NCI-H2227 (cell line): ENCODE measurements around the gene CFAP46.
"Not testable (repeated sequence)": the region's sequence is repeated elsewhere in the genome, so short reads cannot be mapped to it uniquely, and the experiment has no call there.

Experiments
- DNase-seq: peaks from one replicate; lab custom pipeline; 2025; ENCODE audit not compliant: unreplicated experiment; lab: John Stamatoyannopoulos, UW

CFAP46 gene

DNA sequence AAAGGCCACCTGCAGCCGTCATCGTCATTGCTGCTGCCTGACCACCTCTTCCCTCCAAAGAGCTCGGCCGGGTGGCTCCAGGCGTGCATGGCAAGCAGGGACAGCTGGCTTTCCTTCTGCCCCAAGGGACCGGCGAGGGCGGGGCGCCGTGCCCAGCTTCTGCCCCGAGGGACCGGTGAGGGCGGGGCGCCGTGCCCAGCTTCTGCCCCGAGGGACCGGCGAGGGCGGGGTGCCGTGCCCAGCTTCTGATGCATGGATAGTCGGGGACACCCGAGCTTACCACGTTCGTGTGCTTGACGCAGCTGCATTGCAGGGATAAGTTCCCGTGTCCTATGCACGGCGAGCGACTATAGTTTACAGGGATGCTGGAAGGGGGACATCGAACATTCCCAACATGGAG is 27.0 kb downstream of the CFAP46 start:
- no peak for DNase-seq

DNA sequence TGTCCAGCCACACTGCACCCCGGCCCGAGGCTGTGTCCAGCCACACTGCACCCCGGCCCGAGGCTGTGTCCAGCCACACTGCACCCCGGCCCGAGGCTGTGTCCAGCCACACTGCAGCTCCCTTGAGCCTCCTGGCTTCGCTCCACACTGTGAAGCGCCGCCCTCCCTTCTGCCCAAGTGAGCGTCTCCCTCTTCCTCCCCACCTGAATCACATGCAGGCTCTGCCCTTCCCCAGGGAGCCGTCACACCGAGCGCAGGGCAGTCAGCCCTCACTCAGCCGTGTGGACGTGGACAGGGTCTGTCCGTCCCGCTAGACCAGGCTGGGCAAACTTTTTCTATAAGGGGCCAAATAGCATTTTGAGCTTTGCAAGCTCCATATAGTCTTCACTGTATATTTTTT is 27.6 kb downstream of the CFAP46 start:
- no peak for DNase-seq

DNA sequence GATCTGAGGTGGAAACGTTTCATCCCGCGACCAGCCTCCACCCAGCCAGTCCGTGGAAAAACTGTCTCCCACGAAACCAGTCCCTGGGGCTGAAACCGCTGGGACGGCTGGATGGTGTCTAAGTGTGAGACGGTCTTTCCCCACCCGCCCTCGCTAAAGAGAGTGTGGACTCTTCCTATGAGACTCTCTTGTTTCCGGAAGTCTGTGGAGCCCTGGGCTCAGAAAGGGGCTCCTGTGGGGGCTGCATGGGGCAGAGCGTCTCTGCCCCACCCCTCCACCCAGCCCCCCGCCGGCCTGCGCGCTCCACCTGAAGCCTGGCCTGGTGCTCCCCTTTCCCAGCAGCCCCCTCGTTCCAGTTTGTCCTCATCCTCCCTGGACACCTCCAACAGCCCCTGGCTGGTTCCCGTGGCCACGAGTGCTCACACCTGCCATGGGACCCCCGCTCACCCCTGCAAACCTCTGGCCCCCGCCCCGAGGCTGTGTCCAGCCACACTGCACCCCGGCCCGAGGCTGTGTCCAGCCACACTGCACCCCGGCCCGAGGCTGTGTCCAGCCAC is 28.7 kb downstream of the CFAP46 start:
- DNase-seq, result no peak

DNA sequence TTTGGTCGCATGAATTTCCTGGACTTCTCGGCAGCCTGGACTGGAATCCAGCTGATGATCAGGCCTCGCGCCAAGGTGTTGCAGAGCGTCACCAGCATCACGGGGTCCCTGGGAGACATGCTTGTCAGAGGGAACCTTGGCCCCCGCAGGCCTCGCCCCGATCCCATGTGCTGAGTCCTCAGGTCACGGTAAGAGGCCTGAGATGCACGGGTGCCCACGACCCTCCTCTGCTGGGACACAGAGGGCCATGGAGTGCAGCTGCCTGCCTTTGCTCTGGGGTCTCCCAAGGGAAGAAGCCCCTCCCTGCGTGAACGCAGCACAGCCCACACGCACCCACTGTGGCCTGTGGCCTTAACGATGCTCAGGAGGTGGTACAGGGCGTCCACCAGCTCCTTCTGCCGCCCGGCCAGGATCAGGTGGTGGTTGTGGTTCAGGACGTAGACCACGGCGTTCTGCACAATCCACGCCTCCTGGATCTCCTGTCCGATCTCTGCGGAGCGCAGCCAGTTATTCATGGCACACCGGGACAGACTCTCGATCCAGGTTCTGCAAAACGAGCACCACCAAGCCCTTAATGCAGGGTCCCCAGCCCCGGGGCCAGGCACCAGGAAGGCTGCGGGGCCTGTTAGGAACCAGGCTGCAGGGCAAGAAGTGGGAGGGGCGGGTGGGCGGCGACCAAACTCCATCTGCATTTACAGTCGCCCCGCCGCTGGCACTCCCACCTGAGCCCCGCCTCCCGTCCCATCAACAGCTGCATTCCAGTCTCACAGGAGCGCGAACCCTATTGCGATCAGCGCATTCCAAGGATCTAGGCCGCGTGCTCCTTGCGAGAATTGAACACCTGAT is 29.4 kb downstream of the CFAP46 start:
- DNase-seq, result no peak

DNA sequence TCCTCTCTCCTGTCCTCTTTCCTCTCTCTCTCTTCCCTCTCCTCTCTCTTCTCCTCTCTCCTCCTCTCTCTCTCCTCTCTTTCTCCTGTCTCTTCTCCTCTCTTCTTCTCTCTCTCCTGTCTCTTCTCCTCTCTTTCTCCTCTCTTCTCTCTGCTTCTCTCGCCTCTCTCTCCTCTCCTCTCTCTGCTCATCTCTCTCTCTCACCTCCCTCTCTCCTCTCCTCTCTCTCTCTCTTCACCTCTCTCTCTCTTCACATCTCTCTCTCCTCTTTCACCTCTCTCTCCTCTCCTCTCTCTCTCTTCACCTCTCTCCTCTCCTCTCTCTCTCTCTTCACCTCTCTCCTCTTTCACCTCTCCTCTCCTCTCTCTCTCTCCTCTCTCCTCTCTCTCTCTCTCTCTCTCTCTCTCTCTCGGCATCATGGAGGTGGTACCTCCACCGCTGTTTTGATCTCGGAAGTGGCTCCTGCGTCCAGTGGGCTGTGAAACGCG is 30.1 kb downstream of the CFAP46 start:
- no peak for DNase-seq

DNA sequence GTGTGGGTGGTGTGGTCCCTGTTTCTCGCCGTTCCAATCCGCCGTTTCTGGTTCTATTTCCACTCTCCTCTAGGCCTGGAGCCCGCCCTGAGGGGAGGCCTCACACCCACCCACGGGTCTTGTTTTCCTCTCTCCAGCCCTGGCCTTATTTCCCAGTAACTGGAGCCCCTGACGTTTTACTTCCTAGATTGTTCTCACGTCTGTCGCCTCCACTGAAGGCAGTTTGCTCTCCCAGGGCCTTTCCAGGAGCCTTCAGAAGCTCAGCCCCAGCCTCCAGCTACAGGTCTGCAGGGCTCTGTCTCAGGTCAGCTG is 30.6 kb downstream of the CFAP46 start:
- DNase-seq, result no peak

DNA sequence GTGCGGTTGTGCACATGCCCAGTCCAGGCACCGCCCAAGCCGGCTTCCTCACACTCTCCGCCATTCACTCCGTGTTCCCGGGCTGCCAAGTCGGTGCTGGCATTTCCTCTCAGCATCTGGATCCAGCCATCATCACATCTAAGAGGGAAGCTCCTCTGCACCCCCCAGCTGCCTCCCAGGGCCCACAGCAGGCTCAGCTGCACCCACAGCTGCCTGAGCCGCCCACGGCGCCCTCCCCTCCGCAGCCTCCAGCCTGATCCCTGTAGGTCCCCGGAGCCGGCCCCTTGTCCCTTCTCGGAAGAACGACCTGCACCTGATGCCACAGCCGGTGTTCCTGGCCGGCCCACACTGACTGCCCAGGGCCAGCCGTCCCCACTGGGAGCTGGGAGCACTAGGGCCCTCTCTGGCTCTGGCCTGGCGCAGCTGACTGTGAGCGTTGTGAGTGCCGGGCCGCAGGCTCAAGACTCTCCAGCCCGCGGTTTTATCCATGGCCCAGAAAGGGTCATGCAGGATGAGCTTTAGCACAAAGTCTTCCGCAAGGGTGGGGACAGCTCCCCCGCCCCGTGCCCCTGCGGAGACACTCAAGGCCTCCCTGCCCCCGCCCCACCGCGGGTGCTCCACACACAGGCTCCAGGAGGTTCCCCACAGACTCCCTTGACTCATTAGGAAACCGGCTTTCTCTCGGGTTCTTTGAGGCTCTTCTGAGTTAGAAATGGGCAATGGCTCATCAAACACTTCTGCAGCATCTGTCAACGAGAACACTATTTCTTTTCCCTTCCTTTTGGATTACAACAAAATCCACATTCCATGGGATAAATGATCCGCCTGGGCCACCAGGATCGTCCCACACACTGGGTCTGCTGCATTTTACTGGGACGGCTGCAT is 31.2 kb downstream of the CFAP46 start:
- no peak for DNase-seq

DNA sequence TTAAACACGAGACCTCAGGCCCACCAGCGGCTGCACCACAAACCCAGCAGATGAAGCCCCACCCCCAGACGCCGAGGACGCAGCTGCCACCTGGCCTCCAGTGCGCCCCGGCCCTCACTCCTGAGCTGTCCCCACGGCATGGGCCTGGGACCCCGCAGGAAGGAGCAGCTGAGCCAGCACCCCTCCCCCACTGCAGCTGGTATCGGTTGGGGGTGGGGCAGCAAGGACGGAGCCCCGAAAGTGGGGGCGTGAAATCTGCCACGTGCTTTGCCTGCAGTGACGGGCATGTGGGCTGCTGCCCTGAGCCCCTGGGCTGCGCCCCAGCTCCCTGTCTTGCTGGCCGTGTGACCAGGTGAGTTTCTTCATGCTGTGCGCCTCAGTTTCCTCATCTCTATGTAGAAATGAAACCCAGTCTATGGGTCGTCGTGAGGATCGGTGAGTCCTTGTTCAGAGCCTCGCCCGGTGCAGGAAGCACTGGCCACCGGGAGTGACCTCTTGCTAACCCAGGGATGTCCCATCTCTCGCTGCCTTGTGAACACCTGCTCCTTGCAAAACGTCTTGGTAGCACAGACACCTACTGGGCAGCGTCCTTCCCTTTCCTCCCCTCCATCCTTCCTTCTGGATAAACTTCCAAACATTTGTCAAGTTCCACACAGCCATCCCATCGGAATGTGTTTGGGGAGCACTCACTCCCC is 32.0 kb downstream of the CFAP46 start:
- DNase-seq, result no peak

DNA sequence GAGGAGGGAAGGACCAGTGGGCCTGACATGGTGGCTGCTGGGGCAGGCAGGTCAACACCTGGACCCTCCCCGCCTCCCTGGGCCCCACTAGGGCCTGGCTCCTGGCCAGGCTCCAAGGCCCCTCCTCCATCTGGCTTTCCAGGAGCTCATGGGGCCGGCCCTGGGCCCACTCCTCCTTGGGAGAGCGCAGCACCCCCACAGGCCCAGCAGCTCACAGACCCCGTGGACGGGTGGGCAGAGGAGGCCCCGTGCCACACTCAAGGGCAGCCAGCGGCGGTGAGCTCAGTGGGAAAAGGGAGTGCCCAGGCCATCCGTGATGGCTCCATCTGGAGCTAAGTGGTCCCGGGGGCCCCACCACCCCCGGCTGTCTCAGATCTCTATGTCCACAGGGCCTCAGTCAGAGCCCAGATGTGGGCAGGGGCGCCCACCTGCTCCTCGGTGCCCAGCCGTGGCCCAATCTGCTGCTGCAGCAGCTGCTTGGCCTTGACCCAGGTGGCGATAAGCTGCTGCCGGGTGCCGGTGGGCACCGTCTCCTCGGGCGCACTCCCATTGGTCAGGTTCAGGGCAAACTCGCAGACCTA is 32.8 kb downstream of the CFAP46 start:
- DNase-seq, result no peak

DNA sequence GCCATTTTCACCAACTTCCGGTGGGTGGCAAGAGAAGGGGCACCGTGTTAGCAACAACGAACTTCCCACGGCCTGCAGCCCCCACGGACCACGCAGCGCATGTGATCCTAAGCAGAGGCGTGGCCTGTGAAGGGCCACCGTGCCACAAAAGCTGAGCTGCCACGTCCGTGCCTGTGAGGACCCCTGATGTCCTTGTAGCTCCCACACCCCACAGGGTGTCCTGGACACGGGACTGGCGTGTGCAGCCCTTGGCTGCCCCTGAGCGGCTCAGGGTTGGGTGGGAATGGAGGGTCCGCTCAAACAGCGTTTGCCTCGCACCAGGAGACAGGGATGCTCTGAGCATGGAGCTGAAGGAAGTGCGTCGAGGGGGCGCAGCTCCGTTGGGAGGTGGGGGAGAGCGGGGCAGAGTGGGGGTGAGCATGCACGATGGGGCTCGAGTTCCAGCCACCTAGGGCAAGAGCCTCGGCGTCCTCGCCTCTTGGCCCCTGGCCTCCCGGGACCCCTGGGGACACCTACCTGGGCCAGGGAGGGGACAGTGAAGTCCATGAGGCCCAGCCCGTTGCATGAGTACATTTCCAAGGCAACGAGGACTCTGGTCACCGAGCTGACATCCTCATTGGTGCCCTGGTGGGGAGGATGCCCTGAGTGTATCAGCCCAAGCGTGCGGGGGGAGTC is 33.6 kb downstream of the CFAP46 start:
- no peak for DNase-seq

DNA sequence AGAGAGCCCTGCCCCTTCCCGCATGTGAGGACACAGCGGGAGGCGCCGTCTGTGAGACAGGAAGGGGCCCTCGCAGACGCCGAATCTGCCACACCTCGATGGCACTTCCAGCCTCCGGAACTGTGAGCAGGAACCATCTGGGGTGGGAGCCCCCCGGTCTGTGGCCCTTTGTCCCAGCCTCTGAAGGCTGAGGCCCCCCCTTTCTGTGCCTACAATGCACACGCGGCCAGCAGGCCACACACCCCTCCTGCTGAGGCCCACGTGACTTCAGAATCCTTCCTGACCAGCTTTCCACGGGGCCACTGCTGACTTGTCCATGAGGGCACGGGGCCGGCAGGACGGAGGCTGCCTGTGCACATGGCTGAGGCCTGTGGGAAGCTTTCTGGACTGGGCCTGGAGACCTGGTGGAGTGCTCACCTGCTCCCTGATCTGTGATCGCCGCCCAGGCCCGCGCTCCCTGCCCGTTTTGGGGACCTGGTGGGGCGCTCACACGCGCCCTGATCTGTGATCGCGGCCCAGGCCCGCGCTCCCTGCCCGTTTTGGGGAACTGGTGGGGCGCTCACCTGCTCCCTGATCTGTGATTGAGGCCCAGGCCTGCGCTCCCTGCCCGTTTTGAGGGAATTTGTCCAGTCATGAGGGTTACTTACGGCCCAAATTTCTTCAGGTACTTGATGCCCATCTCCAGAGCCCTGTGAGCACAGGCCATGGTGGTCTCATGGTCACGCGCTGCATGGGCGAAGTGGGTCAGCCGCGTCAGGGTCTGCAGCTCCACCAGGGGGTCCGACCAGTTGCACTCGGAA is 34.3 kb downstream of the CFAP46 start:
- no peak for DNase-seq

DNA sequence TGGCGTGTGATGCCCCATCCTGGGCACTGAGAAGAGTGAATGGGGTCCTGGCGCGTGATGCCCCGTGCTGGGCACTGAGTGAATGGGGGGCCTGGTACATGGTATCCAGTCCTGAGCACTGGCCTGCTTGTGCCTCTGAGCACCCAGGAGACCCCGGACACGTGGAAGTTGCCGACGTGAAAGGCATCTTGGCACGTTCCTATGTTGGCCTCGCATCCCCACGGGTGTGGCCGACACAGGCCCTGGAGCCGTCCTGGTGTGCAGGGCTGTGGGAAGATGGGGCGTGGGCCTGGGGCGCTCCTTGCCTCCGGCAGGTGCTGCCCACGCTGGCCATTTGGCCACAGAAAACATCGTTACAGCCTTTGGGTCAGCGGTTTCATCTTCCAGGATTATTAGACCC is 35.5 kb downstream of the CFAP46 start:
- no peak for DNase-seq

DNA sequence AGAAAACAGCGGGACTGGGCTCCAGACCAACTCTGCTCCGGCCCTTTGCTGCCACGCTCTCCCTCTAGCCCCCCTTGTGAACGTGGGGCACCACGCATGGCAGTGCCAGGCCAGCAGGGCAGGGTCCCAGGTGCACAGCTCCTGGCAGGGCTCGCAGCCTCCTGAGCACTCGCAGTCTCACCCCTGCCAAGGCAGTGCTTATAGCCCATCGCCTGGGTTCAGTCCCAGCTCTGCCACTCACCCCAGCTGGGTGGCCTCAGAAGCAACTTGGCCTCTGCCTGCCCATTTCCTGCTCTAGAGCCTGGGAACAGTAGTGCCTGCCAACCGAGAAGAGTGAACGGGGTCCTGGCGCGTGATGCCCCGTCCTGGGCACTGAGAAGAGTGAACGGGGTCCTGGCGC is 36.3 kb downstream of the CFAP46 start:
- no peak for DNase-seq

DNA sequence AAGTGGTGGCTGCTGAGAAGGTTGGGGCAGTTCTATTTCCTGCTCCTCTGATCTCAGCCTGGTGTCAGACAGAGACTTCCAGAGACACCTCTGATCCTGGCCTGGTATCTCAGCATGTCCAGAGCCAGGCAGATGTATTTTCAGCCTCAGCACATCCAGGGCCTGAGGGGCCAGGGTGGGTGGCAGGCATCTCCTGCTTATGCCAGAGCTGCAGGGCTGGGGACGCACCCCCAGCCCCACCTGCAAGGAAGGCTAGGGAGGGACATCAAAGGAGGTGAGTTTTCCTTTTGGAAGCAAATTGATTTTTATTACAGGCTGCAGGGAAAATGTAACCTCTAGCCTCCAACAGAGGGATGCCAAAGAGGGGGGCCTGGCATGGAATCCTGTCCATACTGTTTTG is 36.7 kb downstream of the CFAP46 start:
- DNase-seq, result no peak

DNA sequence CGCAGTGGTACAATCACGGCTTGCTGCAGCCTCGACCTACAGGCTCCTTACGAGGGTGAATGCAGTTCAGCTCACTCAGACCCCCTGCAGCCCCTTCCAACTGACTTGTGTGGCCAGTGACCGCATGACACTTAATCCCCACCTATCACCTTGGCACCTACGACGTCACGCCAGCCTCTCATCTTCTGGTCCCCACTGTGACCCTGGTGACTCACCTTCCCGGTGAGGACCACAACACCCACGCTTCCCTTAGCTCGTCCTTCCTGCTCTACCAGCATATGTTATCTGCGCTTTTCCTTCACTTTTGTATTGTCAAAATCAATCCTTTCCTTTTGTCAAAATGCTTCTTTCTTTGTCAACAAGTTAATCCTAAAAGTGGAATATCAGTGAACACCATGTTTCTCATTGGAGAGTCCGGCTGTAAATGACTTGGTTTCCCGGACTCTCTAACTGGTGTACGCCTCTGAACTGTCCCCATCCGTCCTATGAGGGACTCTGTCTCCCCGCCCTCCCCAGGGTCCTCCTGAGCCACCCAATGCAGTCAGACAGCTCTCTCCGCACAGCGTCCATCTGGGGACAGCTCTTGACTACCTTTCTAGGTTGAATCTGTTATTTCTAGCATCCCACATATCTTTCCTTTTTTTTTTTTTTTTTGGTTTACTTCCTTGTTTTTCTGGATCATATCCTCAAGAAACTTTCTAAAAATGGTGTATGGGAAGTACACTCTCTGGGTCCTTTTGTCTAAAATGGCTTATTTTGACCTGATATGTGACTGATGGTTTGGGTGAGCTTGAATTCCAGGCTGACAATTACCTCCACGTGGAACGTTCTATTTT is 37.3 kb downstream of the CFAP46 start:
- DNase-seq, result no peak

DNA sequence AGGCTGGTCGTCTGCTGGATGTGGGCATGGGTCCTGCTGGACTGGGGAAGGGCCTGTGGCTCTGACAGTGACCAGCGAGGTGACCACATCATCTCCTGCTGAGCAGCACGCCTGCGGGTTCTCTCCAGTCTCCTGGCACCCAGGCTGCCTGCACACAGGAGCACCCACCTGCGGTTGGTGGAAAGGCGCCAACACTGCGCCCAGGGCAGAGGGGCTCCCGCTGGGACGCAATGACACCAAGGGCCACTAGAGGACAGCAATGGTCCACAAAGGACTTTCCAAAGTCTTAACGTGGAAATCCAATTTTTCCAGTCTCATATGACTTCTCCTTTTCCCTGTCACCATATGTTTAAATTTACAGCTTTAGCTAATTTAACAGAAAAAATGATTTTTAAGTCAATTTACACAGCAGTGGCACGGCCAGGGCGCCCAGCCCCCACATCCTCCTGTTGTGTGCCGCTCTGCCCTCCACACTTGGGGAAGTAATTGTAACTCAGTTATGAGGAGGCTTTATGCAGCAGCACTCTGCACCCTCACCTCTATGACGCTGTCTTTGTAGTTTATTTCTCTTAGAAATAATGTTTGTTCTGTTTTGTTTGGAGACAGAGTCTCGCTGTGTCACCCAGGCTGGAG is 38.1 kb downstream of the CFAP46 start:
- DNase-seq, result peak; percentile 3

DNA sequence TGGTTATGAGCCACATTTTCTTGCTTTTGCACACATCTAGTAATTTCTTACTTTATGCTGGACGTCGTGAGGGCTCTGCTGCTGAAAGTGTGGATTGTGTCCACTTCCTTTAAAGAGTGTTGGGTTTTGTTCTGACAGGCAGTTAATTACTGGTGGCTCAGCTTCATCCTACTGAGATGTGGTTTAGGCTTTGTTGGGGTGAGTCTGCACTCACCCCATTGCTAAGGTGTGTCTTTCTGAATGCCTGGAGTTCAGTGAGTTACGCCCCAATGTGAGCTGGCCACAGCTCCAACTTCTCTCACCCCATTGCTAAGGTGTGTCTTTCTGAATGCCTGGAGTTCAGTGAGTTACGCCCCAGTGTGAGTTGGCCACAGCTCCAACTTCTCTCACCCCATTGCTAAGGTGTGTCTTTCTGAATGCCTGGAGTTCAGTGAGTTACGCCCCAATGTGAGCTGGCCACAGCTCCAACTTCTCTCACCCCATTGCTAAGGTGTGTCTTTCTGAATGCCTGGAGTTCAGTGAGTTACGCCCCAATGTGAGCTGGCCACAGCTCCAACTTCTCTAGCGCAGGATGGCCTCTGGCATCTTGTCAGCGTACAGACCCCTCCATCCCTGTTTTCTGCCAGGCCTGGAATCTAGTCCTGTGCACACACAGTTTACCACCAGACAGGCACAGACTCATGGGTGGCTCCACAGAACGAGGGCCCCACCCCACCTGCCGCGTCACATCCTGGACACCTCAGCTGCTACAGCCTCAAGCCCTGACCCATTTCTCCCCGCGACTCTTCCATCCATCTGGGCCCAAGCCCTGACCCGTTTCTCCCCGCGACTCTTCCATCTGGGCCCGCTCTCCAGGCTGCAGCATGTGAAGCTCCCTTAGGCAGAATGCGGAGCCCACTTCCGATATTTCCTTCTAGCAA is 39.5 kb downstream of the CFAP46 start:
- DNase-seq, result not testable (repeated sequence)
